Stomach smooth muscle (tissue), 2 donors: ENCODE measurements around the gene FGFR2.

Experiments
- H3K27ac ChIP-seq: one replicate; pipeline ENCODE4 v1.7.0; 2013; ENCODE audit warnings: mild to moderate bottlenecking, low read length, inconsistent platforms
- H3K27me3 ChIP-seq, 2 donors: one replicate each; pipeline ENCODE4 v1.7.0; 2013; ENCODE audit warnings: low read length in 2 of 2; ENCODE audit not compliant: insufficient read depth in 2 of 2, control insufficient read depth in 1 of 2
- H3K36me3 ChIP-seq, 2 donors: one replicate each; pipeline ENCODE4 v1.7.0; 2013; ENCODE audit warnings: low read length in 2 of 2; ENCODE audit not compliant: control insufficient read depth in 2 of 2, insufficient read depth in 2 of 2
- H3K4me1 ChIP-seq: one replicate; pipeline ENCODE4 v1.7.0; 2013; ENCODE audit warnings: low read length; ENCODE audit not compliant: control insufficient read depth, insufficient read depth
- H3K4me3 ChIP-seq, 2 donors: one replicate each; pipeline ENCODE4 v1.7.0; 2013; ENCODE audit warnings: low read length in 2 of 2
- H3K9ac ChIP-seq, 2 donors: one replicate each; pipeline ENCODE4 v1.7.0; 2013; ENCODE audit warnings: low read length in 2 of 2, mild to moderate bottlenecking in 1 of 2
- H3K9me3 ChIP-seq, 2 donors: one replicate each; pipeline ENCODE4 v1.7.0; 2013; ENCODE audit warnings: low read length in 2 of 2; ENCODE audit not compliant: control insufficient read depth in 2 of 2
- donor health status: healthy.
- donor health status: Pancreatic carcinoma.

The FGFR2 gene

GRCh38 chr10:121436281-121436629, 162.0 kb downstream of the FGFR2 start:
- Histone ChIP-seq H3K4me3 (no peak overlapping the region), H3K9ac (no peak overlapping the region), H3K27me3 (no peaks in the 10 kb centered on the region), H3K36me3 (no peaks in the 10 kb centered on the region), H3K27ac (no peak overlapping the region), H3K9me3 (no peaks in the 10 kb centered on the region), H3K4me1 (peaks cover 11% of the 10 kb centered on the region)

- Histone ChIP-seq H3K36me3 (no peaks in the 10 kb centered on the region), H3K27ac (no peak overlapping the region), H3K4me3 (no peak overlapping the region), H3K4me1 (peaks cover 11% of the 10 kb centered on the region), H3K9me3 (no peaks in the 10 kb centered on the region), H3K9ac (no peak overlapping the region), H3K27me3 (no peaks in the 10 kb centered on the region)
Observed at GRCh38 chr10:121435099-121435875, 163.0 kb downstream of the FGFR2 start.

GRCh38 chr10:121433965-121434364, 164.3 kb downstream of the FGFR2 start:
- Histone ChIP-seq H3K27ac (no peak overlapping the region), H3K9me3 (no peaks in the 10 kb centered on the region), H3K36me3 (no peaks in the 10 kb centered on the region), H3K4me3 (no peak overlapping the region), H3K4me1 (peaks cover 11% of the 10 kb centered on the region), H3K9ac (no peak overlapping the region), H3K27me3 (no peaks in the 10 kb centered on the region)

DNA sequence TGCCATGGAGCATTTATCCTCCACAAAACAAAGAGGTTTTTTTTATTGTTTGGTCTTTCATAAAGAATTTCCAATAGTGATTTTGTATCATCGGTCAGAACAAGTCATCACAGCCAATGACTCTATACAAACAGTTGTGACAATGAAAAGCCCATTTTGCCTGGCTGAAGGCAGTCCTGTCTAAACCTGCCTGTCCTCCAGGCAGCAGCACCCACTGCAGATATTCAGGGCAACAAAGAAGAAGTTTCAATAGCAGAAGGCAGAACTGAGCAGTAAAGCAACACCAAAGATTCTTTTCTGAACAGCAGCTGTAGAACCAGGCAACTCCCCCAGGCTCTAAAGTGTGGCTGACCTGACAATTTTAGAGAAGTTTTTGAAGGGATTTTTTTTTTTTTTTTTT, 169.4 kb downstream of the FGFR2 start:
- H3K27me3 ChIP-seq, result no peaks in the 10 kb centered on the region
- no peaks in the 10 kb centered on the region for H3K9me3 ChIP-seq
- no peak overlapping the region for H3K27ac ChIP-seq
- no peak overlapping the region for H3K9ac ChIP-seq
- no peaks in the 10 kb centered on the region for H3K36me3 ChIP-seq
- H3K4me1 ChIP-seq, result peaks cover 4% of the 10 kb centered on the region
- H3K4me3 ChIP-seq, result no peak overlapping the region
